ENCODE measurements around the gene RBMS1.

The RBMS1 gene

GRCh38 chr2:160326786-160327185 lies 166.8 kb downstream of the RBMS1 start:
- DNase-seq: no peak

- no peak for DNase-seq
Observed at GRCh38 chr2:160325418-160325817, 168.2 kb downstream of the RBMS1 start.

DNA sequence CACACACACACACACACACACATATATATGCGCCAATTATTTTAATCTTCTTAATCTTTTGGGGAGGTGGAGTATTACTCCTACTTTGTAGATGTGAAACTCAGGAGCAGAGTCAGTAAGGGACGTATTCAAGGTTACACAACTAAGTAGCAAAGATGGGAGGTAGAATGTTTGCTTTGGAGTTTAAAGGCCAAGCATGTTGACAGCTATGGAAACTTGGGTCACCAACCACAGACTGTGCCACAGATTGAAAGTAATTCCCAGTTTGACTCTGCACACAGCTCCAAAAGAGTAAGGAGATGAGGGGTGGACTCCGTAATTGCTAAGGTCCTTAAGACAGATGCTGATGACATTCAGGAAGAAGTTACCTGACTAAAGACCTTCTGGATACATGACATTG lies 168.7 kb downstream of the RBMS1 start:
- DNase-seq: no peak

GRCh38 chr2:160324161-160324800 lies 169.3 kb downstream of the RBMS1 start:
- peak; percentile 57 for DNase-seq

DNA sequence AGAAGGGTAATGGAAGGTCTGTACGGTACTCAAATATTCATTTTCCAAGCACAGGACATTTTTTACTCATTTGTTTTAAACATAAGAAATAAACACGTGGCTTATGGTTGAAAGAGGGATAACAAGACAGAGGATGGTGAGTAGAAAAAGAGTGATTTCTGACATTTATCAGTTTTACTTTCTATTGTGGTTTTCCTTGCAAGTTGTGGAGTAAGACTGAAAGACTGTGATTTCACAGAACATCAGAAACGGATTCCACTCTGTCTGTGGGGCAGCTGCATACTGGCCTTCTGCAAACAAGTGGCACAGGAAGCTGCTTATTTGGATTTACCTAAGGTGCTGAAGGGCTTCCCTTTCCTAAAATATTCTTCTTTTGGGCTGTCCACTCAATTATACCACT lies 171.3 kb downstream of the RBMS1 start:
- DNase-seq: no peak

GRCh38 chr2:160321006-160321405 lies 172.6 kb downstream of the RBMS1 start:
- no peak for DNase-seq

GRCh38 chr2:160319700-160320099 lies 173.9 kb downstream of the RBMS1 start:
- no peak for DNase-seq

GRCh38 chr2:160318218-160318617 lies 175.4 kb downstream of the RBMS1 start:
- no peak for DNase-seq

DNA sequence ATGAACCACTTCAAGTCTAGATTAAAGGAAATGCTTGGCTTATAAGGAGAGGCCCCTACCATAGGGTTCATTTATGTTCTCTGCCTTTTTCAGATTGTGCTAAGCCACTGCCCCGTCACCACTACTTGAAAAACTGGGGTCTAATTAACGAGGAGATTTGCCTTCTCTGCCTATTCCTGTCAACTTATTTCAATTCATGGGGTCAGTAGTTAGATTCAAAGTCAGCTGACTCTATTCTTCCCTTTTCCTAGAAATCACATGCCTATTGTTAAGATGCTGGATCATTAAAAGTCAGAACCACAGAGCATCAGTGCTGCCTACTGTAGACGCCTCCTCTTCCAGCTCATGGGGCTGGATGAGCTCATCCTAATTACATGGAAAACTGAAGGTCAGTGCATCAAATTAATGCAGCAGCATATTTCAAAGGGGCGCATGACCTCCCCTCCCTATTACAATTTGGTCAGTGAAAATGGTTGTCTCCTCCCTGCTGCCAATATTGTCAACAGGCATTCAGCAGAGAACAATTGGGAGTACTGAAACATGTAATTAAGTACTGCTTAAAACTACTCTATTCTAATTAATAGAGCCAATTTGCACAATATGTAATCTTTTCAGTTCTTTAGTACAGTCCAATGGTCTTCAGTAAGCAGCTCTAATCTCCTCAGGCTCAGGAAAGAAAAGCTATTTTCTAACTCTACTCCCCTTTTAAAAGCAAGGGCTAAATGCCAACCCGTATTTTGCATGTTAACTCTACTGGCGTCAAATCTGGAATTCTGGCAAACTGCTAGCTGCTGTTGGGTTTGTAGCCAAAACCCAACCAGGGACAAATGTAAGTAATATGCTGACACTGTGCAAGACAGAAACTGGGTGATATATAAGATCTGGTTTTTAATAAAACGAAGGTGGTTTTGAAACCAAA lies 176.2 kb downstream of the RBMS1 start:
- DNase-seq: peak; percentile 52

DNA sequence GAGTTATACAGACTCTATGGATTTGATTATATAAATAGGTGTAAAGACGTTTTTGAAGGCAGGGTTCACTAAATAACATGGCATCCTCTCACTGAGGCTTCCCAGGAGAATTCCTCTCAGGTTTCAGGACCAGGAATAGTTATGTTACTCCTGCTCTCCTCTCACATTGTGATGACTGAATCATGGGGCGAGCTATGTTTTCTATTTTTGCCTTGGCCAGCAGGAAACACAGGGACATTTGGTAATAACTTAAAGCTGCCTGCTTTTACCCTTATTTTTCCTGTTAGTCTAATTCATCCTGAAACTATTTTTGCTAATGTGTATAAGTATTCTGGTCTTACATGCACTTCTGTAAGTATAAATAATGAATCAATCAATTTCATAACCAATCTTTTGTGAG lies 178.3 kb downstream of the RBMS1 start:
- peak; percentile 83 for DNase-seq

GRCh38 chr2:160310118-160310828 lies 183.3 kb downstream of the RBMS1 start:
- no peak for DNase-seq

- DNase-seq: peak; percentile 76
Observed at GRCh38 chr2:160309585-160309984, 184.0 kb downstream of the RBMS1 start.

DNA sequence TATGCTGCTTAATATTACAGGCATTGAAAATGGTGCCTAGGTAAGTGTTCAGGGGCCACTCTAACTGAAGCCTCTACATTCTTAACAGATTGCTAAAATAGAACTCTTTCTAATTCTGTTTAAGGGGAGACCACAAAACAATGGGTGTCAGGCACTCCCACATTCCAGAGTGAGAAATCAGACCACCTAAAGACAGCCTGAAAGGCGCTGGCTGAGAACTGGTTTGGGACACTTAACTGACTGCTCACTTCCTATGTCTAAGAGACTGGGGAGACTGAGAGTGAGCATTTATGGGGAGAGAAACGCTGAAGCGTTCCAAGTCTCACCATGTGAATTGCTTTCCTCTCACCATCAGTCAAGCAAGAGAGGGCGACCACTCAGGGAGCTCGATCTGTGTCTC lies 184.7 kb downstream of the RBMS1 start:
- peak; percentile 96 for DNase-seq

- DNase-seq: peak; percentile 61
Observed at GRCh38 chr2:160308476-160308875, 185.1 kb downstream of the RBMS1 start.

DNA sequence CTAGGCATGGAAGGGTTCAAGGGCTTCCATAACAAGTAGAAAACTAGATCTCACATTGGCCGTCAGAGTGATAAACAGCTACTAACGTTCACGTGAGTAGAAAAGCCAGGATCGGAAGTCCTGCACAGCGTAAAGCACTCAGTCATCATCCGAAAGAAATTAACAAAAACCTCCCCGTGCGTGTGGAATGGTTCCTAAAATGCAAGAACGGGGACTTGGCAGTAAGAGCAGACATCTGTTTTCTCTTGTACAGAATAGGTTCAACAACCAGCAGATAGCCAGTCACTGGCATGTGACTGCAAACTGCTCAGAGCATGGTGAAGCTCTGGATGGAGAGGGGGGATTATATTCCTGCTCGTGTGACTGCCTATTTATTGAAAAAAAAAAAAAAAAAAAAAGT lies 186.6 kb downstream of the RBMS1 start:
- DNase-seq: peak; percentile 93

GRCh38 chr2:160305081-160305750 lies 188.4 kb downstream of the RBMS1 start:
- DNase-seq: peak; percentile 82

DNA sequence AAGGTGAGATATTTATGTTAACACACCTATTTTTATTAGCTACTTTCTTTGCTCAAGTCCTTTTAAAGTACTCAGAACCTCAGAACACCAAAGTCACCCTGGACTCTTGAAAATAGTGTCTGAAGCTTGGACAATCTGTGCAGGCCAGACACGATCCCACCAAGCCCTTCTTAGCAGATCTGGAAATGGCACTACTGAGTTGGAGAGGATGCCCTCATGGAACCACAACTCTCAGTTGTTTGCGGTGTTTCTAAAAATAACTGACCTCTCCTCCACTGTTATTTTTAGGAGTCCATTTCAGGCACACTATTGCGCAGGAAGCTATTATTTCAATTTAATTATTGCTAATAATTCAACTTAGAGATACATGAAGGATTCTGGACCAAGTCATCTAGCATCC lies 190.1 kb downstream of the RBMS1 start:
- no peak for DNase-seq

DNA sequence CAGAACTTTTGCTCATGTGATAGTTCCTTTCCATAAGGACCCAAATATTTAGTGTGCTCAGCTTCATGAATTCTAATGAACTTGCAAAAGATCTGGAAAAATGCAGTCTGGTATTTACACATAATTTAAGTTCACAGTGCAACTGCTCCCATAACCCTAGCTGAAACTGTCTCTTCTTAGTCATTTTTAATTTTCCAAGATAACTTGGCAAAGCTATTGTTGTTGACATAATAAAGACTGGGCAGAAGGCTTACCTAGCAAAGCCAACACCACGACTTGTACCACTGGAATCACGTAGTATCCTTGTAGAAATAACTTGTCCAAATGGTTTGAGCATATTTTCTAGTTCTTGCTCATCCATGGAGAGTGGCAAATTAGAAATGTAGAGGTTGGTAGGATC lies 190.5 kb downstream of the RBMS1 start:
- no peak for DNase-seq

- DNase-seq: peak; percentile 61
Observed at GRCh38 chr2:160301420-160301819, 192.2 kb downstream of the RBMS1 start.

GRCh38 chr2:160300203-160300602 lies 193.4 kb downstream of the RBMS1 start:
- no peak for DNase-seq

- DNase-seq: peak; percentile 71
Observed at GRCh38 chr2:160299540-160299939, 194.1 kb downstream of the RBMS1 start.

DNA sequence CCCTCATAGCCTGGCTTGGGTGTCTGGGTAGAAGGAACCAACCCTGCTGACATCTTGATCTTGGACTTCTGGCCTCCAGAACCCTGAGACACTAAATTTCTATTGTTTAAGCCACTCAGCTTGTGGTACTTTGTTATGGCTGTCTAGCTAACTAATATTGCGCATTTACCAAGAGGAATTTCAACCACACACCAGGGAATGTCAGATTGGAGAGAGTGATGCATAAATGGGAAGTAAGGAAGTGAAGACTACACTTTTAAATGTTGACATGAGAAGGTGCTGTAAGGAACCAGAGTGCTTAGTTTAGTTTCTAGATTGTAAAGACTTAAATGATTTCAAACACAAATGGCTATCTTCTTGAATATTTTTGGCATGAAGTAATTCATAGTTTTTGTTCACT lies 194.6 kb downstream of the RBMS1 start:
- peak; percentile 74 for DNase-seq

Measured in fibroblast of skin of right biceps (primary cell).